ENCODE measurements around the gene AFF3.

AFF3 gene

DNA sequence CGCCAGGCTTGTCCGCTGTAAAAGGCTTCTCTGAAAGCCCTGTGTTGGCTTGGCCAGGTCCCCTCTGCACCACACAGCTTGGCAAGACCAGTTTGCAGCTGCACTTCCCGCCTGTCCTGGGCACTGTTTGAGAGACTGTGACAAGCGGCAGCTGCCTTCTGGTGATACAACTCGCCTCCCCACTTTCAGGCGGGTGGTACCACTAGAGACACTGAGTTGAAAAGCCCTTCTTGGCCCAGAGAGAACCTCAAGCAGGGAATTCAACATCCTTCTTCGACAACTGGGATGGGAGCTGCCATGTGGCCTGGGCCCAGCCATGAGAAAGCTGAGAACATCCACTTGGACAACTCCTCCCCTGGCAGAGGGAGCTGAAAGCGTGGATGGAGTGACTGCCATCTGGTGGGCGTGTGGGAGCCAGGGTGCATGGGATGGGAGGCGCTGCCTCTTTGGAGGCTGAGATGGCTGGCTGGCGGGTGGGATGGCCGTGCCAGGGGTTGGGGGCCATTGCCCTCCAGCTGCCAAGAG lies 527.1 kb downstream of the AFF3 start:
- DNase-seq = no peak

GRCh38 chr2:99613980-99614379 lies 528.4 kb downstream of the AFF3 start:
- no peak for DNase-seq

DNA sequence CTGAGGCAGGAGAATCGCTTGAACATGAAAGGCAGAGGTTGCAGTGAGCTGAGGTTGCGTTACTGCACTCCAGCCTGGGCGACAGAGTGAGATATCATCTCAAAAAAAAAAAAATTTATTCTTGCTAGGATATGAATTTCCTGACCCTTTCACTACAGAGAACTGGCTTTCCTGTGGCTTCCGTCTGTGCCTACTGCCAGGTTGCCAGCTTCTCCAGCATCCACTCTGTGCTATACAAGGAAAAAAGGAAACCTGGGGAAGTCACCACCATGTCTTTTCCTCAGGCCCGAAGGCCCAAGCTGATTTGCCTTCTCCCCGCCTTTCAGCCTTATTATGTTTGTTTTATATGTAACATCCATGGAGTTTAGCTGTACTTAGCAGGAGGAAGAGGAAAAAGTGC lies 530.6 kb downstream of the AFF3 start:
- no peak for DNase-seq

DNA sequence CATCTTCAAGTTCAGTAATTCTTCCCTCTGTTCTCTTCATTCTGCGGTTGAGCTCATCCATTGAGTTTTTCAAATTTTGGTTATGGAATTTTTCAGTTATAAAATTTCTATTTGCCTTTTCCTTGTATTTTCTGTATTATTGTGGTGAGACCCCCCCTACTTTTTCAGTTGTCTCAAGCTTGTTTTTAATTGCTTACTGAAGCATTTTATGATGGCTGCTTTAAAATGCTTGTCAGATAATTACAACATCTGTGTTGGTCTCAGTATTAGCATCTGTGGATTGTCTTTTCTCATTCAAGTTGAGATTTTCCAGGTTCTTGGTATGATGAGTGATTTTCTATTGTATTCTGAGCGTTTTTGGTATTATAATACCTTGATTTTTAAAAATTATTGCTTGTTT lies 531.4 kb downstream of the AFF3 start:
- DNase-seq = no peak

GRCh38 chr2:99609851-99610381 lies 532.5 kb downstream of the AFF3 start:
- no peak for DNase-seq

DNA sequence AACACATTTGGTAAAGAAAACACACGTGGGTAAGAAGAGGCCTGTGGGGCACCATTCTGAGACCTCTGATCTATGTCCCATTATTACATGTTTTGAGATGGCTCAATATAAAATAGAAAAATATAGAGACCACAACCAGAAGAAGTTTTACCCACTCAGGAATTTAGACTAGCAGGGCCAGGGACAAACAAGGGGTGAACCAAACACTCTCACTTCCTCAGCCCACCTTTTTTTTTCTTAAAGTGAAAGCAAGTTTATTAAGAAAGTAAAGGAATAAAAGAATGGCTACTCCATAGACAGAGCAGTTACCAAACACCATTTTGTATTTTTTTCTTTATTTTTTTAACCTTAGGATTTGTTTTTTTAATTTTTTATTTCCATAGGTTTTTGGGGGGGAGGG lies 533.5 kb downstream of the AFF3 start:
- no peak for DNase-seq

DNA sequence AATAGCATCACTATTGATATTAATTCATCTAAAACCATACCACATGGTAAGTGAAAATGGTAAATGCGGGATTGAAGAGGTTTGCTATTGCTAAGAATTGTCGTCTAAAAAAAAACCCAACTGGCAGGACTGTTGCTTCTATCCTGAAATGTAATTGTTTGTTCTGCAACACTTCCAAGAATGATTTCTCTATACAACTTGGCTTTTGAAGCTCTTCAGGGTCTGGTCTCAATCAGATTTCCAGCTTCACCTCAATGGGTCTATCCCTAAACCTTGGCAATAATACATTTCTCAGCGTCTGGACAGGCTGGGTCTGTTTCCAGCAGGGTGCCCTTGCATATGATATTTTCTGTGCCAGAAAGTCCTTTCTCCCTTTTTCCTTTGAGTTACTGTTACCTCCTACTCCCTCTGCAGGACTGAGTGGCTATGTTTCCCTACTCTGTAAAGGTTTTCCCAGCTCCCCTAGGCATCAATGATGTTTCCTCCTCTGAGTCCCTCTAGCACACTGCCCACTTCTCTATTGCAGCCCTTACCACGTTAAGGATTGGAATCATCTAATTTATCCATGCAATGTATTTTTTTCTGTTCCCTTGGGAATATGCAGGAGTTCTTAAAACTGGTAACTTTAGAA lies 534.4 kb downstream of the AFF3 start:
- no peak for DNase-seq

GRCh38 chr2:99607454-99607853 lies 534.9 kb downstream of the AFF3 start:
- DNase-seq = no peak

DNA sequence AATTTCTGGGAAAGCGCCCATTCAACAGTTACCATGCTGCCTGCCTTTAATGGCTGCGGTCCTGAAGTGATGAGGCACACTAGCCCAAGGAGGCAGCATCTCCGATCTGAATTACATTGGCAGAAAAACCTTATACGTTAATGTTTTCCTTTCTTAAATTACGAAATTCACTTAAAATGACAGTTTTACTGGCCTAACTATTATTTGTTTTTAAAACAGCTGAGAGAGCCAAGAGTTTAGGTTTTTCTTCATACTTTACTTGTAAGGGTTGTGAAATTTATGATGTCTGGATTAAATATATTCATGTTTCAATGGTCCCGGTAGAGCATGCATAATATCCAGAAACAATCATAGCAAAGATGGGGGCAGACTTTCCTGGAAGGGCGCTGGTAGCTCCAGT lies 537.4 kb downstream of the AFF3 start:
- DNase-seq = no peak

- DNase-seq = no peak
Observed at GRCh38 chr2:99602476-99602875, 539.9 kb downstream of the AFF3 start.

DNA sequence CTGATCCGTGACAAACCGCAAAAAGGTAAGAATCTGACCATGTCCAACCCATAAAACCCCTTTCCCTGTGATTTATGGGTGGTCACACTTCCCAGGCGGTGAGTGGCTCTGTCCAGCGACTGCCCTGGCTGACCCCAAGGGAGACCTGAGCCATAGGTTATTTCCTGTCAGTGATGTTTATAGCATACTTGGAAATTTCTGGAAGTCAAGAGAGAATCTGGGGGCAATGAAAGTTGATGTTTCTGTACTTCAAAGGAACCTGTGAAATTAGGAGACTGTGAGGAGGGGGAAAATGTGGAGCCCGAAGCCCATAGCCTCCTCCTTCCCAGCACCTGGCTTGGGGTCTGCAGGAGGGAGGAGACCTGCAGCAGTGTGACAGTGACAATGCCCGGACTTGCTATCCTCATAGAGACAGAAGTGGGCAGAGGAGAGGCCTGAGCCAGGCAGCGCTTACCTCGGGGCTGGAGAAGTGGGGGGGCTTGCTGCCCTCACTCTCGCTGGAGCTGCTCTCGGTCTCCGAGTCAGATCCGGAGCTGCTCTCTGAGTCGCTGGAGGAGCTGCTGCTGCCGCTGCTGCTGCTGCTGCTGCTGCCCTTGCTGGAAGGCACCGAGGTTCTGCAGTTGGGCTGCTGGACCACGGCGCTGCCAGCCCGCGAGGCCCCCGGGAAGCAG lies 541.3 kb downstream of the AFF3 start:
- no peak for DNase-seq

- DNase-seq = no peak
Observed at GRCh38 chr2:99598441-99598840, 543.9 kb downstream of the AFF3 start.

- no peak for DNase-seq
Observed at GRCh38 chr2:99597616-99598015, 544.8 kb downstream of the AFF3 start.

- no peak for DNase-seq
Observed at GRCh38 chr2:99595373-99595772, 547.0 kb downstream of the AFF3 start.

- DNase-seq = no peak
Observed at GRCh38 chr2:99593692-99594427, 548.5 kb downstream of the AFF3 start.

GRCh38 chr2:99576775-99577174 lies 565.6 kb downstream of the AFF3 start:
- DNase-seq = no peak

- no peak for DNase-seq
Observed at GRCh38 chr2:99573634-99574251, 568.6 kb downstream of the AFF3 start.

GRCh38 chr2:99572373-99573164 lies 569.8 kb downstream of the AFF3 start:
- no peak for DNase-seq

- no peak for DNase-seq
Observed at GRCh38 chr2:99571954-99572353, 570.4 kb downstream of the AFF3 start.

DNA sequence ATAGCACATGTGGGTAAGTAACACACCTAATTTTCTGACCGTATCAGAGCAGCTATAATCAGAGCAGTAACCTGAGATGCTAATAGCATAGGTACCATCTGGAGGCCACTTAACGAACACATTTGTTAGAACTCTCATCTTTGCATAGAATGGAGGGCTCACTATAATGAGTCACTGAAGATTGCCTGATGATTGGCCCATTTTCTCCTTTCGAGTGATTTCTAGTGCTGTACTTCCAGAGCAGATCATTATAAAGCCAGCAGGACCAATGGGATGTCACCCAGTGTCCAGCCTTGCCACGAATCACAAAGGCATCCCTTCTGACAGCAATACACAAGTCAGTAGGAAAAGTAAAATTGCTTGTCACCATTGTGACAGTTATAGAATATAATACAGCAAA lies 570.9 kb downstream of the AFF3 start:
- no peak for DNase-seq

DNA sequence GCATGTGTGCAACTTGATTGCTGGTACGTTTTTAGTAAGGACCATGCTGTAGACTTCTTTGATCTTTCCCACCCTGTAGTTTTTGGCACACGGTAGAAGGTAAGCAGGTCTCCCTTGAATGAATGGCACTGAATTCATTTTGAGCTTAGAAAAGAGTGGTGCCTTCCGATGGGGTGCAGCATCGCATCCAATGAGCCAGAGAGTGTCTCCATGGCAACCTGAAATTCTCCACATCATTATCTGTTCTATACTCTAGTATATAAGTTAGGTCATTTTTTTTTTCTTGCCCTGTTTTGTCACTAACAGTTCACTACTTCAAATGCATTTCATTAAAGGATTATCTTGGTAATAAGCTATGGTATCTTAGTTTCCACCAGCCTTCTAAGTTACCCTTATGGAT lies 571.4 kb downstream of the AFF3 start:
- no peak for DNase-seq

GRCh38 chr2:99569386-99569785 lies 573.0 kb downstream of the AFF3 start:
- no peak for DNase-seq

GRCh38 chr2:99565227-99565626 lies 577.2 kb downstream of the AFF3 start:
- no peak for DNase-seq

Data from stimulated activated naive CD4-positive, alpha-beta T cell treated with Interleukin-2 at 50 U/mL for 16 hours (primary cell).